AG10803 (cell line): Measurements from ENCODE around the gene COL11A2.
A peak's percentile ranks its signal among the peaks of the same experiment; 100 is the strongest.

Experiments used
- DNase-seq: peaks from one replicate; pipeline ENCODE4 v3.0.0; 2010; ENCODE audit warnings: low read depth
- H3K4me3 ChIP-seq: 2 replicates; pipeline ENCODE4 v1.5.1; 2011; ENCODE audit warnings: mild to moderate bottlenecking, low read length, control low read depth
- CTCF ChIP-seq: conservative IDR thresholded peaks from 2 replicates; pipeline ENCODE4 v1.5.1; 2011; ENCODE audit warnings: mild to moderate bottlenecking, low read length, control low read depth, inconsistent platforms

Gene COL11A2

GRCh38 chr6:33198159-33198852, 6.0 kb upstream of the COL11A2 start:
- TF ChIP-seq CTCF, result no peak
- no peak overlapping the region; the same call in none of the 2 replicates for H3K4me3 ChIP-seq
- no peak for DNase-seq

- H3K4me3 ChIP-seq, result peak overlapping the region; percentile 17; the same call in 1 of the 2 replicates
- DNase-seq, result peak; percentile 64
- TF ChIP-seq CTCF, result peak; percentile 76
These were observed 5.3 kb upstream of the COL11A2 start for GRCh38 chr6:33197431-33198048.

GRCh38 chr6:33195304-33196165, 3.3 kb upstream of the COL11A2 start:
- TF ChIP-seq CTCF, result no peak
- DNase-seq, result no peak
- no peak overlapping the region for H3K4me3 ChIP-seq

- TF ChIP-seq CTCF, result no peak
- DNase-seq, result no peak
These were observed 2.2 kb upstream of the COL11A2 start for GRCh38 chr6:33194431-33194979.

GRCh38 chr6:33193619-33194018, 1.4 kb upstream of the COL11A2 start:
- no peak for TF ChIP-seq CTCF
- no peak for DNase-seq
- no peak overlapping the region for H3K4me3 ChIP-seq

More at GRCh38 chr6:33194431-33194979, 2.2 kb upstream of the COL11A2 start:
- no peak overlapping the region for H3K4me3 ChIP-seq

- TF ChIP-seq CTCF, result no peak
- H3K4me3 ChIP-seq, result peak overlapping the region; percentile 43
- DNase-seq, result no peak
These were observed 670 bp upstream of the COL11A2 start for GRCh38 chr6:33192671-33193602.
